Activated CD4-positive, alpha-beta T cell treated with anti-CD3 and anti-CD28 coated beads, Interleukin-2, amount 50 U/mL, for 16 hours (primary cell): ENCODE data around the gene RAB38.

Experiments
- DNase-seq: peaks from one replicate; pipeline ENCODE4 v3.0.0-alpha.2; 2020

RAB38 gene

GRCh38 chr11:88102598-88102934 lies 72.7 kb downstream of the RAB38 start:
- DNase-seq: no peak

DNA sequence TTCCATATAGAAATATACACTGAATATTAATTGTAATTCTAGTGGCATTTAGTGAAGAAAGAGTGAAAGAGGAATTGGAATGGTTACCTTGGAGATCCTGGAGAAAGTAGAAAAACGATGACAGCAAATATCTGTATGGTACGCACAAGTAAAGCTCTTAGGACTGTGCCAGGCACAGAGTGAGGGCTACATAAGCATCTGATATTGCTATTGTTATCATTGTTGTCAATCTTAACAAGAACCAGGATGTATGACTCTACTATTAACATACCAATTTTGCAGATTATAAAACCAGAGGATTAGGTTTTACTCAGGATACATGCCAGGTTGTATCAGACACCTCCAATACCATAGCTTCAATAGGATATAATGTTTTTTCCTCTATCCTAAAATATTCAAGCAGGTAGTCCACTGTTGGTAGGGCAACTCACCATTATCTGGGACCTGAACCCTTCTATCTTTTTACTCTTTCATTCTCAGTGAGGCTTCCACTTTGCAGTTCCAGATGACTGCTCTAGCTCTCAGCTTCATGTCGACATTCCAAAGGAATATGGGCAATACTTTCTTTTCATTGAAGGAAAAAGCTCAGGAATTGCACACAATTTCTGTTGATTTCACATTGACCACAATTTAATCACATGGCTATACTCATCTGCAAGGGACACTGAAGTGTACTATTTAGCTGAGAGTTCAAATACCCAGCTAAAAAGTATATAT lies 73.2 kb downstream of the RAB38 start:
- no peak for DNase-seq

DNA sequence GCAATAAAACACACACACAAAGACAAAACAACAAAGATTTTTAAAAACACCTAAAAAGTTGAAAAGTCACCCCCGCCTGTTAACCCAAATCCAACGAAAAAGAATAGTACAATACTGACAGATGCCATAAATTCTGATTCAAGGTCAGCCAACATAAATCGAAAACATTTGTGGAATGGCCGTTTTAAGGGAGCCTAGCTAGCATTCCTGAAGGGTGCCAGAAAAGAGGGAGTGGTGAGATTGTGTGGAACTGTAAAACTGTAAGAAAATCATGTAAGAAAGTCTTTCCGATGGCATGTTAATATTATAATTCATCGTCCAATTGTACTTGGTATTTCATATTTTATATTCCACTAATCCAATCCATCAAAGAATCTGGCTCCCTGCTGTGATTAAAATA lies 75.1 kb downstream of the RAB38 start:
- DNase-seq: no peak

DNA sequence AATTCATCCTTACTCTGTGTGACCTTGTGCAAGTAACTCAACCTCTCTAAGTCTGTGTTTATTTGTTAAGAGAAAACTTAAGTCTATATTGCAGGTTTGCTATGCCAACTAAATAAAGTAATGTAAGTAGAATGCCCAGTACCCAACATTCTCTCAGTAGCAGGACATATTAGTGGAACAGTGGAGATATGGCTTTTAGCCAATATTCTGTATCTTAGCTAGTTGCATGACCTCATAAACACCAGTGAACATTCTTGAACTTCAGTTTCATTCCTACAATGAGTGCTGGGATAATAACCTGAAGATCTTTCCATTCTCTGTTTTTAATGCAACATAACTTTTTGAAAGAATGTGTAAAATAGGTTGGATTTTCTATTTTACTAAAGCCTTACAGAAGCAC lies 77.0 kb downstream of the RAB38 start:
- DNase-seq: no peak

DNA sequence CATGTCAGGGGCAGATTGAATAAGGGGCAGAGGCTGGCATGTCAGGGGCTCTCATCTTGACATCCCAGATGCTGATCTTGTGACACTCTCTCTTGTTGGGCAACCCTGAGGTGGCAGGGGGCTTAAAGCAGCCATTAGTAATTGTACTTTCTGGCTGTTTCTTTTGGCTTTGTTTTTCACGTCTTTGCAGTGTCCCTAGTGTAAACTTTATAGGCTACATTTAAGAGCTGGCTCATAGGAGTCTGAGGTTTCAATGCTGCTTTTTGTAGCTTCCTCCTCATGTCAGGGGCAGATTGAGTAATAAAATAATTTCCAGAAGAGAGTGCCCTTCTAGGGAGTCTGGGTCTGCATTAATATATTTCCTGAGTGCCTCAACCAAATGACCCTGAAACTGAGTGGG lies 86.1 kb downstream of the RAB38 start:
- no peak for DNase-seq

GRCh38 chr11:88087337-88087736 lies 87.9 kb downstream of the RAB38 start:
- DNase-seq: no peak

GRCh38 chr11:88086297-88086696 lies 88.9 kb downstream of the RAB38 start:
- no peak for DNase-seq

DNA sequence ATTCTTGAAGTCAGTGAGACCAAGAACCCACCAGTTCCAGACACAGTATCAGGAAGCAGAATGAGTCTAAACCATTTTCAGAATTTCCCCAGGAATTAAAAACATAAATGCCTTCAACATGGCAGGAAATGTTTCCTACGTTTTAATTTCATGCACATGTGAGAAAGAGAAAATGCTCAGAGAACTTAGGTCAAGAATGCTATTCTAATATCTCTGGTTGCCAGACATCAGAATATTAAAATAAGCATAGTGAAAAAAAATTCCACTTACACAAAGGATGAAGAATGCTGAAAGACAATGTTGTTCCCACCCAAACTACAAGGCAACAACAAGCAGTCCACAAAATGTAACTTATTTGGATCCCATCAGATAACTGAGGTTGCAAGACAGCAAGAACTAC lies 104.8 kb downstream of the RAB38 start:
- DNase-seq: no peak

GRCh38 chr11:88068848-88069554 lies 106.2 kb downstream of the RAB38 start:
- no peak for DNase-seq

DNA sequence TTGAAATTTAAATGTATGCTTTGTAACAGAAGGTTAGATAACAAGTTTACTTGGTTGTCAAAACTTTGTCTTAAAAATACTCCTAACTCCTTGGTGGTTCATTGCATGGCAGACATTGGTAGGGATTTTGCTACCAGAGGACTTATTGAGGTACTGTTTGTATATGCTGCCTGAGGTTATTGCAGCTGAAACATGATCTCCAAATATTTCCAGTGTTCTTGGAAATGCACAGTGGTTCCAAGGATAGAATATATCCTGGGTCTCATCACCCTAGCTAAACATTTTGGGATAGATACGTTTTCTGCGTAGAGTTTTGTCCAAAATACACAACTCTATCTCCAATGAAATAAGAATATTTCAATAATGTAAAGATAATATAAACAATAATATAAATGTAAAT lies 109.2 kb downstream of the RAB38 start:
- no peak for DNase-seq

- no peak for DNase-seq
Measured at GRCh38 chr11:88064097-88064705, 111.0 kb downstream of the RAB38 start.
